Neural progenitor cell (in vitro differentiated cells): Measurements from ENCODE around the gene IYD.

Source experiments
- EZH2phosphoT487 ChIP-seq: fragments of 200-600 bp; sonication (generic); IDR thresholded peaks from 2 replicates; pipeline ENCODE4 v1.6.1; 2017; ENCODE audit warnings: antibody characterized with exemption
- TF ChIP-seq, protein P1 (sequence below): fragments of 200-600 bp; sonication (generic); IDR thresholded peaks from 2 replicates; pipeline ENCODE4 v1.5.1; 2017; ENCODE audit warnings: antibody characterized with exemption, mild to moderate bottlenecking

DNA sequence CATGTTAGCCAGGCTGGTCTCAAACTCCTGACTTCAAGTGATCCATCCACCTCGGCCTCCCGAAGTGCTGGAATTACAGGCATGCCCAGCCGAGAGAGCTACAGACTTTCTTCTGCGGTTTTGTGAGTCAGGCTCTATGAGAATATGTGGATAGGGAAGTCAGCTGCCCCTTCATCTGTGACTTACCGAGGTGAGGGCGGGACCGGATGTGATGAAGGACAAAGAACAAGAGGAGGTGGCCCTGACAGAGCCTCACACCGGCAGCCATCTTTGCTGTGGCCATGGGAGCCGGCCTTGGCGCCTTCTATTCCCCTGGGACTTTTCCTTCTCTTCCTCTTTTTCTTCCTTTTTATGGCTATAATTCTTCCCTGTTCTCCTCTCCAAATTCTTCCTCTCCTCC, 67.0 kb downstream of the IYD start:
- TF ChIP-seq EZH2phosphoT487 = no peak
- TF ChIP-seq, protein P1, sequence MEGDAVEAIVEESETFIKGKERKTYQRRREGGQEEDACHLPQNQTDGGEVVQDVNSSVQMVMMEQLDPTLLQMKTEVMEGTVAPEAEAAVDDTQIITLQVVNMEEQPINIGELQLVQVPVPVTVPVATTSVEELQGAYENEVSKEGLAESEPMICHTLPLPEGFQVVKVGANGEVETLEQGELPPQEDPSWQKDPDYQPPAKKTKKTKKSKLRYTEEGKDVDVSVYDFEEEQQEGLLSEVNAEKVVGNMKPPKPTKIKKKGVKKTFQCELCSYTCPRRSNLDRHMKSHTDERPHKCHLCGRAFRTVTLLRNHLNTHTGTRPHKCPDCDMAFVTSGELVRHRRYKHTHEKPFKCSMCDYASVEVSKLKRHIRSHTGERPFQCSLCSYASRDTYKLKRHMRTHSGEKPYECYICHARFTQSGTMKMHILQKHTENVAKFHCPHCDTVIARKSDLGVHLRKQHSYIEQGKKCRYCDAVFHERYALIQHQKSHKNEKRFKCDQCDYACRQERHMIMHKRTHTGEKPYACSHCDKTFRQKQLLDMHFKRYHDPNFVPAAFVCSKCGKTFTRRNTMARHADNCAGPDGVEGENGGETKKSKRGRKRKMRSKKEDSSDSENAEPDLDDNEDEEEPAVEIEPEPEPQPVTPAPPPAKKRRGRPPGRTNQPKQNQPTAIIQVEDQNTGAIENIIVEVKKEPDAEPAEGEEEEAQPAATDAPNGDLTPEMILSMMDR = no peak
